GM19240 (cell line): ENCODE data around the gene EFCAB10.
"Not testable (repeated sequence)": the region's sequence is repeated elsewhere in the genome, so short reads cannot be mapped to it uniquely, and the experiment has no call there.

ENCODE experiments used
- DNase-seq: peaks from one replicate; pipeline ENCODE4 v3.0.0; 2011; ENCODE audit warnings: low spot score; ENCODE audit not compliant: insufficient read length

EFCAB10 gene

DNA sequence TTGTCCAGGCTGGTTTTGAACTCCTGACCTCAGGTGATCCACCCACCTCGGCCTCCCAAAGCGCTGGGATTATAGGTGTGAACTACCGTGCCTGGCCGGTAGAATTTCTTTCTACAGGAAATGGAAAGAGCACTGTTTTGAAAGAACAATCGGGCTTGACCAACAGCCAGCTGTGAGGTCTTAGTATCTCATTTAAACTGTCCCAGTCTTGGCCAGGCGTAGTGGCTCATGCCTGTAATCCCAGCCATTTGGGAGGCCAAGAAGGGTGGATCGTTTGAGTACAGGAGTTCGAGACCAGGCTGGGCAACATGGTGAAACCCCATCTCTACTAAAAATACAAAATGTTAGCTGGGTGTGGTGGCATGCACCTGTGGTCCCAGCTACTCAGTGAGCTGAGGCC lies 17.8 kb upstream of the EFCAB10 start:
- not testable (repeated sequence) for DNase-seq

- DNase-seq = no peak
These were observed 15.6 kb upstream of the EFCAB10 start for GRCh38 chr7:105596866-105597265.

- no peak for DNase-seq
These were observed 12.7 kb upstream of the EFCAB10 start for GRCh38 chr7:105594034-105594433.

GRCh38 chr7:105591522-105591921 lies 10.2 kb upstream of the EFCAB10 start:
- DNase-seq = no peak

GRCh38 chr7:105590793-105591192 lies 9.5 kb upstream of the EFCAB10 start:
- no peak for DNase-seq

- DNase-seq = peak; percentile 47
These were observed 8.2 kb upstream of the EFCAB10 start for GRCh38 chr7:105589356-105590077.

DNA sequence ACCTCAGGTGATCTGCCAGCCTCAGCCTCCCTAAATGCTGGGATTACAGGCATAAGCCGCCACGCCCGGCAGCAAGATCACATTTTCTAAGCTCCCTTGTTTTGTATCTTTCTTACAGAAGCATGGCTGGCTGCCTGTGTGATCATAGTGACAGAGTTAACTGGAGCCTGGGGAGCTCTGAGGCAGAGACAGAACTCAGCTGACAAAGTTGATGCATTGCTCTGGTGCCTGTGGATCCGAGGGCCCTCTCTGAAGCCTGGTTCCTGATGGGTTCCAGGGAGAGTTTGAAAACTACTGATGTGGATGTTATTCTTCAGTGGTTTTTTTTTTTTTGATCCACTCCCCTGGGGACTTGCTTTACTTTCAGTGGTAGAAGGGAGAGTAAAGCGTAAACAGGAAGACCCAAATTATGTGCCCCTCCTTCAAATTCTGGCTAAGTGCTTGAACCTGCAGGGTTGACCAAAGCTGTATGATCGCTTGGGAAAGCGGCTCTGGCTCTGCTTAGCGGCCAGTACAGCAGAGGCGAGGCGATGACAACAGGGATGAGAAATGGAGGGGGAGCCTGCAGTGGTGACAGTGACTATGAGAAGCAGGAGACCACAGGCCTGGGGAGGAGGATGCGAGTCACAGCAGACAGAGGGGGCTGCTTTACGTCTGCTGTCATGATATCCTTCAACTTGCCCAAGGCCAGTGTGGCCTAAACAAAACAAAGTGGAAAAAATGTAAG lies 6.8 kb upstream of the EFCAB10 start:
- DNase-seq = peak; percentile 16

- no peak for DNase-seq
These were observed 4.7 kb upstream of the EFCAB10 start for GRCh38 chr7:105585850-105586500.

DNA sequence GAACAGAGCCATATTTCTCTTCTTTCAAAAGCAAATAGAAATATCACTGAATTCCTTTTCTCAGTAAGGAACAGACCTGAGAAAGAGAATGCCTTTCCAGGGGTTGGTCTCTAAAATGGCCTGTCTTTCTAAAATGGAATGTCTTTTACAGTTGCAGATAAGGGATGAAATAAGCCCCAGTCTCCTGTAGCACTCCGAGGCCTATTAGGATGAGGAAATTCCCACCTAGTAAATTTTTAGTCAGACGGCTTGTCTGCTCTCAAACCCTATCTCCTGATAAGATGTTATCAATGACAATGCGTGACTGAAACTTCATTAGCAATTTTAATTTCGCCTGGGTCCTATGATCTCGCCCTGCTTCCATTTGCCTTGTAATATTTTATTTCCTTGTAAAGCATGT lies 2.9 kb upstream of the EFCAB10 start:
- no peak for DNase-seq

DNA sequence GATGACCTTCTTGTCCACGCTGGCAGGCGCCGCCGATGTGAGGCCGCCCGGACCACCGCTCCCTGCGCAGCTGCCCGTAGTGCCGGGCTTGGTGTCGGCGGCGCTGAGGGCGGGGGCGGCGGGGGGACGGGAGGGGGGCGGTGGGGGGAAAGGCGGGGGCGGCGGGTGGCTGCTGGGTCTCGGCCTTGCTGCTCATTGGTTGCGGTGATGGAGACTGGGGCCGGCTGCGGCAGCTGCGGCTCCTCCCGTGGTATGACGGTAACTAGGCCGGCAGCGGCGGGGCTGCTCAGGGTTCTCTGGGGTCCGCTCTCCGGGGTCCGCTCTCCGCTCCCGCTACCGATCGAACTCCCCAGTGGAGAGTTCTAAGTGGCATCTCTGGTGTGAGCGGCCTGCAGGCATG lies 1.8 kb upstream of the EFCAB10 start:
- no peak for DNase-seq

DNA sequence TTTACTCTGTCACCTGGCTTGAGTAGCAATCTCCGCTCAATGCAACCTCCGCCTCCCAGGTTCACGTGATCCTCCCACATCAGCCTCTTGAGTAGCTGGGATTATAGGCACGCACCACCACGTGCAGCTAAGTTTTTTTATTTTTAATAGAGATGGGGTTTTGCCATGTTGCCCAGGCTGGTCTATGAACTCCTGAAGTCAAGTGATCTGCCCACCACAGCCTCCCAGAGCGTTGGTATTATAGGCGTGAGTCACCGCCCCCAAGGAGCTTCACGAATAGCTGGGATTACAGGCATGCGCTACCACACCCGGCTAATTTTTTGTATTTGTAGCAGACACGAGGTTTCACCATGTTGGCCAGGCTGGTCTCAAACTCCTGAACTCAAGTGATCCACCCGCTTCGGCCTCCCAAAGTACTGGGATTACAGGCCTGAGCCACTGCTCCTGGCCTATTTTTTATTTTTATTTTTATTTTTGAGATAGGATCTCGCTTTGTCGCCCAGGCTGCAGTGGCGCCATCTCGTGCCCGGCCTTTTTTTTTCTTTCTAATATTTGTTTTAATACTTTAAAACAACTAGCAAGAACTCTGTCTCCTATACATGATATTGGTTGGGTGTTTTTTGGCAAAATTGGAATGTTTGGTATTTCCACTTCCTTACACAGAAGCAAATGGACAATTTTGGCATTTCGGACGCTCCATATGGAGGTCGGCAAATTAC lies 1.1 kb downstream of the EFCAB10 start:
- DNase-seq = no peak

GRCh38 chr7:105578496-105578895 lies 2.8 kb downstream of the EFCAB10 start:
- no peak for DNase-seq

- no peak for DNase-seq
These were observed 4.0 kb downstream of the EFCAB10 start for GRCh38 chr7:105577251-105577650.

DNA sequence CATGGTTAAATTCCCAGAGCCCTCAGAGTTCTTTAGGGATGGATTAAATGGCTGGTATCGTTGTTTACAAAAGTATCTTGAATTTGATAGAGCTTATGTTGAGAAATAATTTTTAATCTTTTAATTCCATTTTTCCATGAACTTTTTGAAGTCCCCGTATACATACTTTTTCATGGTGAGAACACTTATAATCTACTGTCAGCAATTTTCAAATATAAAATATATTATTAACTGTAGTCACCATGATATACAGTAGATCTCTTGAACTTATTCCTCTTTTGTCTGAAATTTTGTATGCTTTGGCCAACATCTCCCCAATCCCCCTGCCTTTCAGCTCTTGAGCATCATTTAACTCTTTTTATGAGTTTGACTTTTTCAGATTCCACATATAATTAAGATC lies 9.4 kb downstream of the EFCAB10 start:
- no peak for DNase-seq

GRCh38 chr7:105567821-105568220 lies 13.5 kb downstream of the EFCAB10 start:
- DNase-seq = no peak

DNA sequence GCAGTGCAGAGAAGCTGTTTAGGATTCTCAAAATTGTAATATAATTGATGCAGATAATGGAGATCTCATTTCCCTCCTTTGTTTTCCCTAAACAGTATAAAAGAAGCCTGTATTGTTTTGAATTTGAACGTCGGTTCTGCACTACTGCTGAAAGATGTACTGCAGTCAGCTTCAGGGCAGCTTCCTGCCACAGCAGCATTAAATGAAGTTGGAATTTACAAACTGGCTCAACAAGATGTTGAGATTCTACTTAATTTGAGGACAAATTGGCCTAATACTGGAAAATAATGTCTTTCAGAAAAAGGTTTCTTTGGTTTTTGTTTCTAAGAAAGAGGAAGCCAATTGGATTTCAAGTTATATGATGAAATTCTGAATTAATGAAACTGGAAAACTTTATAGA lies 14.3 kb downstream of the EFCAB10 start:
- DNase-seq = no peak

DNA sequence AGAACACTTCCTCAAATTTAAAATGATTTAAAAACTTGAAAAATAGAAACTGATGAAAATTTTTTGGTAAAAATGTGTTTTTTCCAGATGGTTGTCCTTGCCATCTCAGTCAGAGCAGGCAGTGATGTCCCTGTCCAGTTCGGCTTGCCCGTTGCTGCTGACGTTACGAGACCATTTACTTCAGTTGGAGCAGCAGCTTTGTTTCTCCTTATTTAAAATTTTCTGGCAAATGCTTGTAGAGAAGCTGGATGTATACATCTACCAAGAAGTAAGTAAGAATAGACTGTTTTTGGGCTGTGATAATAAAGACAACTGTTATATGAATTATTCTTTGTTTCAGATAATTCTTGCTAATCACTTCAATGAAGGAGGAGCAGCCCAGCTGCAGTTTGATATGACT lies 16.1 kb downstream of the EFCAB10 start:
- no peak for DNase-seq

DNA sequence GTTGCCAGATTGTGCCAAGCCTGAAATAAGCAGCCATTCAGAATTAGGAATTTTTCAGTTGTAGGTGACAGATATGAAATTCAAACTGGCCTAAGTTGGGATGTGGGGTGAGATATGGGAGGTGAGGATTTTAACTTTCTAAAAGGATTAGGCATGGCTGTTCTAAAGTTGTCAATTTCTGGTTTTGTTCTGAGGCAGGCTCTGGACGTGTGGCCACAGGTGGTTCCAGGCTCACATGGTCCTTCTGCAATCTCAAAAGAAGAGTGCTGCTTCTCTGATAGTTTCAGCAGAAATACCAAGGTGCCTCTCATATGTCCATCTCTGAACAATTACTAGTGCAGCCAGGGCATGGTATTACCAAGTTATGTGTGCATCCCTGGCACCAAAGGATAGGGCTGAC lies 21.4 kb downstream of the EFCAB10 start:
- DNase-seq = no peak

DNA sequence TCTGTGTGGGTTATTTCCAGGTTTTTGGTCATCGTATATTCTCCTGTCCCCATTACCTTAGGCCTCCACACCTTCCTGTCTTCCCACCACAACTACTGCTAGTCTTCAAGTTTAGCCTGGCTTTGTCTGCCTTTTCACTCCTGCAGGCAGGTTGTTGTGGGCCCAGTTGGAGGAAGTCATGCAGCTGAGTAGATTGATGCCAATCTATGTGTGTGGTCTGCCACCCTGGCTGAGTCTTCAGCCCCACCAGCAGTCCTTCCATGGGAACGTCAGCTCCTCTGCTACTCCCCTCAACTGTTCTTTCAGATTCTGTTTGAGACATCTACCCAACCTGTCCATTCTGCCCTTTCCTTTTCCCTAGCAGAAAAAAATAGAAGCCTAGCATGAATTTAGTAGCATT lies 43.0 kb downstream of the EFCAB10 start:
- no peak for DNase-seq

DNA sequence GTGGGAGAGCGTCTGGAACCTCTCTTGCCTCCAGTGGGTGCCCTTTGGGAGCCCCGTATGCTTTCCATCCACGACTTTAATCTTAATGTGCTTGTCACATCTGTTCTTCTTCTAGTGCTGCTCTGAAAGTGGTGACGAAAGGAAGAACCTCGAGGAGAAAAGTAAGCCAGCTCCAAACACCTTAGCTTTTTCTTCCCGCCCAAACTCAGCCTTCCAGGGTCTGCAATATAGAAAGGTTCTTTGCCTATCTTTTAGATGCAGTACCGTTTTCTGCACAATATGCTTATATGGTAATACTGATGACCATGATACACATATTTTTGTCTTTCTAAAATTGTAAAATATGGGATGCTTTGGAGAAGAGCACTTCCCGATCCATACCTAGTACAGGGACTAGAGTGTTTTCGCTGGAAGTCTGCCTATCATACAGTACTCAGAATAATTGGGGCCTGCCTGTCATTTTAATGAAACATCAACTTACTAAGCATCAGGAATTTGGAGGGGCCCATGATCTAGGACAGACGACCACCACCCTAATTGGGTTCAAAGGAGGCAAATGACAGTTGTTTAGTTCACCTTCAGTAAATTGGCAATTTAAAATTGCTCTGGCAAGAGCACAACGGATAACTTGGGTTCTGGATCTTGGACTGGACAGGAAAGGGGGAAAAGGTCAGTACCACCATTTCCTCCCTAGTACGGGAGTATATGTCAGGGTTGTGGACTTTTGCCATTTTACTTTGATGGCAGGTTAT lies 48.4 kb downstream of the EFCAB10 start:
- no peak for DNase-seq
